SKM-1 (cell line): Measurements from ENCODE around the gene CDCP2.
"Not testable (repeated sequence)": the region's sequence is repeated elsewhere in the genome, so short reads cannot be mapped to it uniquely, and the experiment has no call there.

ENCODE experiments used
- DNase-seq: peaks from one replicate; lab custom pipeline; 2025; ENCODE audit not compliant: unreplicated experiment; lab: John Stamatoyannopoulos, UW

The CDCP2 gene

GRCh38 chr1:54095546-54096226 is 57.1 kb downstream of the CDCP2 start:
- DNase-seq, result peak; percentile 75

- not testable (repeated sequence) for DNase-seq
Measured at GRCh38 chr1:54094730-54095105, 58.1 kb downstream of the CDCP2 start.

- no peak for DNase-seq
Measured at GRCh38 chr1:54094001-54094729, 58.6 kb downstream of the CDCP2 start.

- DNase-seq, result no peak
Measured at GRCh38 chr1:54091666-54092065, 61.1 kb downstream of the CDCP2 start.

GRCh38 chr1:54088385-54088784 is 64.4 kb downstream of the CDCP2 start:
- DNase-seq, result no peak

GRCh38 chr1:54086754-54087153 is 66.0 kb downstream of the CDCP2 start:
- no peak for DNase-seq

- DNase-seq, result no peak
Measured at GRCh38 chr1:54084794-54085193, 68.0 kb downstream of the CDCP2 start.
